ENCODE results near the gene SKAP2.
"Not testable (repeated sequence)": the region's sequence is repeated elsewhere in the genome, so short reads cannot be mapped to it uniquely, and the experiment has no call there.

The SKAP2 gene

GRCh38 chr7:26853788-26854393, 10.5 kb downstream of the SKAP2 start:
- peak; percentile 18 for DNase-seq (ENCODE audit: low read depth)
- TF ChIP-seq CTCF (IDR thresholded peaks at IDR 0.05; ENCODE audit: control insufficient read depth, insufficient read depth, low read depth, low read length, missing control alignments): peak; percentile 54
- no peak overlapping the region for H3K4me3 ChIP-seq (ENCODE audit: control insufficient read depth, low read depth, low read length)

- DNase-seq (ENCODE audit: low read depth): no peak
- H3K4me3 ChIP-seq (ENCODE audit: control insufficient read depth, low read depth, low read length): no peak overlapping the region
- TF ChIP-seq CTCF (IDR thresholded peaks at IDR 0.05; ENCODE audit: control insufficient read depth, insufficient read depth, low read depth, low read length, missing control alignments): no peak
These were observed 14.2 kb downstream of the SKAP2 start for GRCh38 chr7:26850193-26850651.

GRCh38 chr7:26843705-26844104, 20.7 kb downstream of the SKAP2 start:
- peak; percentile 4 for TF ChIP-seq CTCF (IDR thresholded peaks at IDR 0.05; ENCODE audit: control insufficient read depth, insufficient read depth, low read depth, low read length, missing control alignments)
- DNase-seq (ENCODE audit: low read depth): no peak
- no peak overlapping the region for H3K4me3 ChIP-seq (ENCODE audit: control insufficient read depth, low read depth, low read length)

GRCh38 chr7:26842897-26843296, 21.5 kb downstream of the SKAP2 start:
- no peak overlapping the region for H3K4me3 ChIP-seq (ENCODE audit: control insufficient read depth, low read depth, low read length)
- no peak for DNase-seq (ENCODE audit: low read depth)
- no peak for TF ChIP-seq CTCF (IDR thresholded peaks at IDR 0.05; ENCODE audit: control insufficient read depth, insufficient read depth, low read depth, low read length, missing control alignments)

- no peak for DNase-seq (ENCODE audit: low read depth)
- no peak for TF ChIP-seq CTCF (IDR thresholded peaks at IDR 0.05; ENCODE audit: control insufficient read depth, insufficient read depth, low read depth, low read length, missing control alignments)
- no peak overlapping the region for H3K4me3 ChIP-seq (ENCODE audit: control insufficient read depth, low read depth, low read length)
These were observed 23.2 kb downstream of the SKAP2 start for GRCh38 chr7:26841003-26841739.

GRCh38 chr7:26836793-26837192, 27.6 kb downstream of the SKAP2 start:
- H3K4me3 ChIP-seq (ENCODE audit: control insufficient read depth, low read depth, low read length); DNase-seq (ENCODE audit: low read depth): not testable (repeated sequence)

GRCh38 chr7:26815426-26815825, 49.0 kb downstream of the SKAP2 start:
- no peak for DNase-seq (ENCODE audit: low read depth)
- TF ChIP-seq CTCF (IDR thresholded peaks at IDR 0.05; ENCODE audit: control insufficient read depth, insufficient read depth, low read depth, low read length, missing control alignments): no peak

More at GRCh38 chr7:26815426-26815825, 49.0 kb downstream of the SKAP2 start:
- no peak overlapping the region for H3K4me3 ChIP-seq (ENCODE audit: control insufficient read depth, low read depth, low read length)
